SK-N-SH treated with all-trans-retinoic acid at 6 μM for 48 hours (cell line): Measurements from ENCODE around the gene POLR2M.

Experiments used
- ATAC-seq: fragments of 200-7000 bp; cut with Tn5 transposase; 3 replicates; pipeline ENCODE4 v1.9.1; 2020; ENCODE audit warnings: mild to moderate bottlenecking, moderate library complexity
- ARNTL ChIP-seq: fragments of 450-650 bp; formaldehyde crosslinking; IDR thresholded peaks from 2 replicates; pipeline ENCODE4 v1.5.0; 2020; ENCODE audit warnings: low read depth, mild to moderate bottlenecking, moderate library complexity, borderline replicate concordance
- BACH2 ChIP-seq: fragments of 250-450 bp; sonication (Bioruptor Pico); IDR thresholded peaks from 2 replicates; pipeline ENCODE4 v1.9.0; 2021; ENCODE audit warnings: mild to moderate bottlenecking, borderline replicate concordance
- CSDC2 ChIP-seq: fragments of 250-450 bp; sonication (Bioruptor Pico); IDR thresholded peaks from 2 replicates; pipeline ENCODE4 v1.5.0; 2020; ENCODE audit warnings: mild to moderate bottlenecking, moderate library complexity
- ESRRG ChIP-seq: fragments of 250-450 bp; sonication (Bioruptor Pico); IDR thresholded peaks from 2 replicates; pipeline ENCODE4 v1.6.1; 2021; ENCODE audit warnings: mild to moderate bottlenecking
- GLIS3 ChIP-seq: fragments of 250-450 bp; sonication (Bioruptor Pico); IDR thresholded peaks from 2 replicates; pipeline ENCODE4 v1.5.0; 2020; ENCODE audit warnings: mild to moderate bottlenecking, moderate library complexity
- OSR1 ChIP-seq: fragments of 250-450 bp; sonication (Bioruptor Pico); IDR thresholded peaks from 2 replicates; pipeline ENCODE4 v1.8.0; 2022; ENCODE audit warnings: moderate library complexity, mild to moderate bottlenecking, inconsistent platforms
- PPARA ChIP-seq: fragments of 250-450 bp; sonication (Bioruptor Pico); IDR thresholded peaks from 2 replicates; pipeline ENCODE4 v1.5.0; 2020; ENCODE audit warnings: mild to moderate bottlenecking, borderline replicate concordance
- RARB ChIP-seq: fragments of 250-450 bp; sonication (Bioruptor Pico); IDR thresholded peaks from 2 replicates; pipeline ENCODE4 v1.8.0; 2021; ENCODE audit warnings: mild to moderate bottlenecking, moderate library complexity
- SNAI2 ChIP-seq: fragments of 250-450 bp; sonication (Bioruptor Pico); IDR thresholded peaks from 2 replicates; pipeline ENCODE4 v1.5.0; 2020; ENCODE audit warnings: mild to moderate bottlenecking, moderate library complexity
- TCF4 ChIP-seq: fragments of 250-450 bp; sonication (Bioruptor Pico); IDR thresholded peaks from 2 replicates; pipeline ENCODE4 v1.8.0; 2021; ENCODE audit warnings: mild to moderate bottlenecking, moderate library complexity, borderline replicate concordance
- TOX ChIP-seq: fragments of 250-450 bp; sonication (Bioruptor Pico); IDR thresholded peaks from 2 replicates; pipeline ENCODE4 v1.8.0; 2021; ENCODE audit warnings: mild to moderate bottlenecking, moderate library complexity, borderline replicate concordance
- ZC3H10 ChIP-seq: fragments of 250-450 bp; sonication (Bioruptor Pico); IDR thresholded peaks from 2 replicates; pipeline ENCODE4 v1.5.1; 2021; ENCODE audit warnings: mild to moderate bottlenecking, moderate library complexity
- ZFP30 ChIP-seq: fragments of 450-650 bp; formaldehyde crosslinking; IDR thresholded peaks from 2 replicates; pipeline ENCODE4 v1.5.0; 2022; ENCODE audit warnings: mild to moderate bottlenecking, moderate library complexity
- ZNF565 ChIP-seq: fragments of 450-650 bp; formaldehyde crosslinking; conservative IDR thresholded peaks from 2 replicates; pipeline ENCODE4 v1.5.0; 2020; ENCODE audit warnings: low read depth, mild to moderate bottlenecking, moderate library complexity
- ZNF70 ChIP-seq: fragments of 450-650 bp; formaldehyde crosslinking; IDR thresholded peaks from 2 replicates; pipeline ENCODE4 v1.5.0; 2020; ENCODE audit warnings: mild to moderate bottlenecking, moderate library complexity
- ZNF8 ChIP-seq: fragments of 450-650 bp; formaldehyde crosslinking; IDR thresholded peaks from 2 replicates; pipeline ENCODE4 v1.5.0; 2020; ENCODE audit warnings: mild to moderate bottlenecking, moderate library complexity
- TF ChIP-seq, protein P1 (sequence below): fragments of 250-450 bp; sonication (Bioruptor Pico); IDR thresholded peaks from 2 replicates; pipeline ENCODE4 v1.8.0; 2020; ENCODE audit warnings: mild to moderate bottlenecking, moderate library complexity, borderline replicate concordance
- TF ChIP-seq, protein P2 (sequence below): fragments of 250-450 bp; sonication (Bioruptor Pico); IDR thresholded peaks from 2 replicates; pipeline ENCODE4 v1.5.0; 2020; ENCODE audit warnings: mild to moderate bottlenecking, moderate library complexity
- TF ChIP-seq, protein P3 (sequence below): fragments of 250-450 bp; sonication (Bioruptor Pico); IDR thresholded peaks from 2 replicates; pipeline ENCODE4 v1.5.1; 2020; ENCODE audit warnings: low read depth, mild to moderate bottlenecking, moderate library complexity
- TF ChIP-seq, protein P4 (sequence below): fragments of 250-450 bp; sonication (Bioruptor Pico); IDR thresholded peaks from 2 replicates; pipeline ENCODE4 v1.8.0; 2021; ENCODE audit warnings: low read depth, mild to moderate bottlenecking, moderate library complexity, borderline replicate concordance

POLR2M gene

DNA sequence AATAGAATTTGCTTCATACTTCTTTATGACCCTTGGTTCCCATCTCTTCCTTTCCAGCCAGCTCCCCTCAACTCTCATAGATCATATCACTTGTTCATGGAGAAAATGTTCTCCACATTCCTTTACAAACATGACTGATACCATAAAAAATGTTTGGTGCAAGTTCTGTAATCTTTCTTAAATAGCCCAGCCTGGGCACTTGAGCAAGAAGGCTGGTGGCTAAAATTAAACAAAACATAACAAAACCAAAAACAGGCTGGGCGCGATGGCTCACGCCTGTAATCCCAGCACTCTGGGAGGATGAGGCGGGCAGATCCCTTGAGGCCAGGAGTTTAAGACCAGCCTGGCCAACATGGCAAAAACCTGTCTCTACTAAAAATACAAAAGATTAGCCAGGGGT lies 8.9 kb upstream of the POLR2M start:
- TF ChIP-seq ZNF70 (CRISPR knock-in tag) (no peak), RARB (CRISPR knock-in tag) (no peak), ZNF8 (CRISPR knock-in tag) (no peak), OSR1 (CRISPR knock-in tag) (no peak), BACH2 (CRISPR knock-in tag) (no peak), SNAI2 (CRISPR knock-in tag) (no peak), ZFP30 (CRISPR knock-in tag) (no peak), ESRRG (CRISPR knock-in tag) (no peak), TCF4 (CRISPR knock-in tag) (no peak), ZNF565 (no peak), ZC3H10 (CRISPR knock-in tag) (no peak), TOX (CRISPR knock-in tag) (no peak), GLIS3 (CRISPR knock-in tag) (no peak)
- TF ChIP-seq, protein P1, sequence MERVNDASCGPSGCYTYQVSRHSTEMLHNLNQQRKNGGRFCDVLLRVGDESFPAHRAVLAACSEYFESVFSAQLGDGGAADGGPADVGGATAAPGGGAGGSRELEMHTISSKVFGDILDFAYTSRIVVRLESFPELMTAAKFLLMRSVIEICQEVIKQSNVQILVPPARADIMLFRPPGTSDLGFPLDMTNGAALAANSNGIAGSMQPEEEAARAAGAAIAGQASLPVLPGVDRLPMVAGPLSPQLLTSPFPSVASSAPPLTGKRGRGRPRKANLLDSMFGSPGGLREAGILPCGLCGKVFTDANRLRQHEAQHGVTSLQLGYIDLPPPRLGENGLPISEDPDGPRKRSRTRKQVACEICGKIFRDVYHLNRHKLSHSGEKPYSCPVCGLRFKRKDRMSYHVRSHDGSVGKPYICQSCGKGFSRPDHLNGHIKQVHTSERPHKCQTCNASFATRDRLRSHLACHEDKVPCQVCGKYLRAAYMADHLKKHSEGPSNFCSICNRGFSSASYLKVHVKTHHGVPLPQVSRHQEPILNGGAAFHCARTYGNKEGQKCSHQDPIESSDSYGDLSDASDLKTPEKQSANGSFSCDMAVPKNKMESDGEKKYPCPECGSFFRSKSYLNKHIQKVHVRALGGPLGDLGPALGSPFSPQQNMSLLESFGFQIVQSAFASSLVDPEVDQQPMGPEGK (CRISPR knock-in tag): no peak
- TF ChIP-seq, protein P2, sequence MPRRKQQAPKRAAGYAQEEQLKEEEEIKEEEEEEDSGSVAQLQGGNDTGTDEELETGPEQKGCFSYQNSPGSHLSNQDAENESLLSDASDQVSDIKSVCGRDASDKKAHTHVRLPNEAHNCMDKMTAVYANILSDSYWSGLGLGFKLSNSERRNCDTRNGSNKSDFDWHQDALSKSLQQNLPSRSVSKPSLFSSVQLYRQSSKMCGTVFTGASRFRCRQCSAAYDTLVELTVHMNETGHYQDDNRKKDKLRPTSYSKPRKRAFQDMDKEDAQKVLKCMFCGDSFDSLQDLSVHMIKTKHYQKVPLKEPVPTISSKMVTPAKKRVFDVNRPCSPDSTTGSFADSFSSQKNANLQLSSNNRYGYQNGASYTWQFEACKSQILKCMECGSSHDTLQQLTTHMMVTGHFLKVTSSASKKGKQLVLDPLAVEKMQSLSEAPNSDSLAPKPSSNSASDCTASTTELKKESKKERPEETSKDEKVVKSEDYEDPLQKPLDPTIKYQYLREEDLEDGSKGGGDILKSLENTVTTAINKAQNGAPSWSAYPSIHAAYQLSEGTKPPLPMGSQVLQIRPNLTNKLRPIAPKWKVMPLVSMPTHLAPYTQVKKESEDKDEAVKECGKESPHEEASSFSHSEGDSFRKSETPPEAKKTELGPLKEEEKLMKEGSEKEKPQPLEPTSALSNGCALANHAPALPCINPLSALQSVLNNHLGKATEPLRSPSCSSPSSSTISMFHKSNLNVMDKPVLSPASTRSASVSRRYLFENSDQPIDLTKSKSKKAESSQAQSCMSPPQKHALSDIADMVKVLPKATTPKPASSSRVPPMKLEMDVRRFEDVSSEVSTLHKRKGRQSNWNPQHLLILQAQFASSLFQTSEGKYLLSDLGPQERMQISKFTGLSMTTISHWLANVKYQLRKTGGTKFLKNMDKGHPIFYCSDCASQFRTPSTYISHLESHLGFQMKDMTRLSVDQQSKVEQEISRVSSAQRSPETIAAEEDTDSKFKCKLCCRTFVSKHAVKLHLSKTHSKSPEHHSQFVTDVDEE (CRISPR knock-in tag): no peak
- TF ChIP-seq, protein P3, sequence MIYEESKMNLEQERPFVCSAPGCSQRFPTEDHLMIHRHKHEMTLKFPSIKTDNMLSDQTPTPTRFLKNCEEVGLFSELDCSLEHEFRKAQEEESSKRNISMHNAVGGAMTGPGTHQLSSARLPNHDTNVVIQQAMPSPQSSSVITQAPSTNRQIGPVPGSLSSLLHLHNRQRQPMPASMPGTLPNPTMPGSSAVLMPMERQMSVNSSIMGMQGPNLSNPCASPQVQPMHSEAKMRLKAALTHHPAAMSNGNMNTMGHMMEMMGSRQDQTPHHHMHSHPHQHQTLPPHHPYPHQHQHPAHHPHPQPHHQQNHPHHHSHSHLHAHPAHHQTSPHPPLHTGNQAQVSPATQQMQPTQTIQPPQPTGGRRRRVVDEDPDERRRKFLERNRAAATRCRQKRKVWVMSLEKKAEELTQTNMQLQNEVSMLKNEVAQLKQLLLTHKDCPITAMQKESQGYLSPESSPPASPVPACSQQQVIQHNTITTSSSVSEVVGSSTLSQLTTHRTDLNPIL (CRISPR knock-in tag): no peak
- peak; percentile 28; the same call in 1 of the 3 replicates for ATAC-seq

DNA sequence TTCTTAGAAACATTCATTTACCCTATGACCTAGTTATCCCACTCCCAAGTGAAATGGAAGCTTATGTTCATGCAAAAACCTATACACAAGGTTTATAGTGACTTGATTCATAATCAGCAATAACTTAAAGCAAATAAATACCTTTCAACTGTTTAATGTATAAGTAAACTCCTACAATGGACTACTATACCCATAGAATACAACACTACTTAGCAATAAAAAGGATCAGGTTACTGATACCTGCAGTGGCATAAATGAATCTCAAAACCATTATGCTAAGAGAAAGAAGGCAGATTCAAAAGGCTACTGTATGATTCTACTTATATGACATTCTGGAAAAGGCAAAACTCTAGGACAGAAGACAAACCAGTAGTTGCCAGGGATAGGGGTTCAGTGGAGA lies 8.3 kb upstream of the POLR2M start:
- ATAC-seq: no peak
- no peak for TF ChIP-seq RARB (CRISPR knock-in tag)
- no peak for TF ChIP-seq ZC3H10 (CRISPR knock-in tag)
- TF ChIP-seq, protein P4, sequence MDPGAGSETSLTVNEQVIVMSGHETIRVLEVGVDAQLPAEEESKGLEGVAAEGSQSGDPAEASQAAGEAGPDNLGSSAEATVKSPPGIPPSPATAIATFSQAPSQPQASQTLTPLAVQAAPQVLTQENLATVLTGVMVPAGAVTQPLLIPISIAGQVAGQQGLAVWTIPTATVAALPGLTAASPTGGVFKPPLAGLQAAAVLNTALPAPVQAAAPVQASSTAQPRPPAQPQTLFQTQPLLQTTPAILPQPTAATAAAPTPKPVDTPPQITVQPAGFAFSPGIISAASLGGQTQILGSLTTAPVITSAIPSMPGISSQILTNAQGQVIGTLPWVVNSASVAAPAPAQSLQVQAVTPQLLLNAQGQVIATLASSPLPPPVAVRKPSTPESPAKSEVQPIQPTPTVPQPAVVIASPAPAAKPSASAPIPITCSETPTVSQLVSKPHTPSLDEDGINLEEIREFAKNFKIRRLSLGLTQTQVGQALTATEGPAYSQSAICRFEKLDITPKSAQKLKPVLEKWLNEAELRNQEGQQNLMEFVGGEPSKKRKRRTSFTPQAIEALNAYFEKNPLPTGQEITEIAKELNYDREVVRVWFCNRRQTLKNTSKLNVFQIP (CRISPR knock-in tag): no peak
- no peak for TF ChIP-seq ZFP30 (CRISPR knock-in tag)
- TF ChIP-seq, protein P1 (CRISPR knock-in tag): no peak
- no peak for TF ChIP-seq ESRRG (CRISPR knock-in tag)
- no peak for TF ChIP-seq PPARA (CRISPR knock-in tag)
- TF ChIP-seq ARNTL (CRISPR knock-in tag): no peak
- TF ChIP-seq TCF4 (CRISPR knock-in tag): no peak
- no peak for TF ChIP-seq CSDC2 (CRISPR knock-in tag)
- no peak for TF ChIP-seq GLIS3 (CRISPR knock-in tag)
- TF ChIP-seq ZNF8 (CRISPR knock-in tag): no peak
- no peak for TF ChIP-seq ZNF70 (CRISPR knock-in tag)
- TF ChIP-seq OSR1 (CRISPR knock-in tag): no peak
- TF ChIP-seq ZNF565: no peak
- no peak for TF ChIP-seq BACH2 (CRISPR knock-in tag)
- TF ChIP-seq, all 23 proteins: peak for 0

DNA sequence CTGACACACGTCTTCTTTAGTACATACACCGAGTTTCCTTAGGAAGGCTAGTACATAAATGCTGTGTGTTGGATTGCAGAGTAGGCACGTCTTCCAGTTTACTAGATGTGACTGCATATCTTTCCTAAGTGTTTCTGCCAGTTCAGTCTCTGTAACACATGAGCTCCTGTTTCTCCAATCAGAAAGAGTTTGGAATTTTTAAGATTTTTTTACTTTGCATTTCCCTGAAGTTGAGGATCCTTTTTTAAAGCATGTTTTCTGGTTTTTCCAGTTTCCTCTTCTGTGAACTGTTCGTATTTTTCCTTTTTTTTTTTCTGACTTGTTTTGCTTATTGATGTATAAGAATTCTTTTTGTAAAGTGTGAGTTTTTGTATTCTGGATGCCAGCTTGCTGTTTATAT lies 7.5 kb upstream of the POLR2M start:
- no peak for ATAC-seq
- TF ChIP-seq OSR1 (CRISPR knock-in tag): no peak
- no peak for TF ChIP-seq GLIS3 (CRISPR knock-in tag)
- no peak for TF ChIP-seq TOX (CRISPR knock-in tag)
- TF ChIP-seq, protein P1 (CRISPR knock-in tag): no peak
- no peak for TF ChIP-seq RARB (CRISPR knock-in tag)
- TF ChIP-seq, protein P3 (CRISPR knock-in tag): no peak
- no peak for TF ChIP-seq ARNTL (CRISPR knock-in tag)
- TF ChIP-seq ZNF70 (CRISPR knock-in tag): no peak
